ENCODE data around the gene JAK1. TPM values are rescaled to one million over a fixed set of nuclear protein-coding genes. Genes with fewer than 3 reads are reported as not detected.

JAK1 gene
- total RNA-seq, 1 experiment from 2014 or later, result 339 TPM

- Histone ChIP-seq H3K4me3 (ENCODE audit: low read depth, low read length, poor library complexity, severe bottlenecking) (no peak overlapping the region), H3K36me3 (ENCODE audit: insufficient read depth, low read length, poor library complexity, severe bottlenecking) (no peaks in the 10 kb centered on the region), H3K27ac (ENCODE audit: low read depth, low read length, poor library complexity, severe bottlenecking) (no peak overlapping the region), H3K27me3 (replicated peaks; ENCODE audit: insufficient read depth, low read depth, low read length, poor library complexity) (no peaks in the 10 kb centered on the region), H3K9me3 (ENCODE audit: low read depth, low read length, poor library complexity, severe bottlenecking) (no peaks in the 10 kb centered on the region), H3K4me1 (ENCODE audit: insufficient read depth, low read length, poor library complexity, severe bottlenecking) (peaks cover 6% of the 10 kb centered on the region)
- no peak for DNase-seq (ENCODE audit: low spot score)
- ChIA-PET CTCF (no interaction called here), POLR2A (ENCODE audit: low non-redundant PET) (no interaction called here)
- intact Hi-C loops (cut with micrococcal nuclease; ENCODE audit: unreplicated experiment), result no loop called here
- TF ChIP-seq EZH2 (IDR thresholded peaks at IDR 0.05; ENCODE audit: borderline replicate concordance, low read depth, low read length, poor library complexity, severe bottlenecking), result no peak
- no peak for TF ChIP-seq CTCF (conservative IDR thresholded peaks at IDR 0.05; ENCODE audit: low read depth, low read length)
- no TSS peak for BruUV-seq (replicated peaks)
These were observed 17.8 kb upstream of the JAK1 start for GRCh38 chr1:64984106-64984505.

DNA sequence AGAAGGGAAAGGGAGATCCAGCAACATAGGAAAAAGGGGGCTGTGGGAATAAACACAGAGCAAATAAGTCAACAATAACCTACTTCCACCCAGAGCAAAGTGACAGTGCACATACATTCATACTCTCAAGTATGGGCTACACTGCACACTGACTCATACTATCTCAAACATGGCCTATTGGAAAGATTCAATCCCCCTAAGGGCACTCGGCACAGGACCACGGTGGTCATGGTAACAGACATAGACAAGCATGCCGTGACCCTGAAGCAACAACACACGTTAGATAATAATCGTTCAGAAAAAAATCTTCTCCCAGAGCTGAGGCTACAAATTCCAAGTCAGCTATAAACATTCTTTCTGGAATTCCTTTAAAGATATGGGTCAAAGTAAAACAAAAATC lies 16.8 kb upstream of the JAK1 start:
- no peak overlapping the region for H3K4me3 ChIP-seq (ENCODE audit: low read depth, low read length, poor library complexity, severe bottlenecking)
- no peak overlapping the region for H3K27ac ChIP-seq (ENCODE audit: low read depth, low read length, poor library complexity, severe bottlenecking)
- H3K36me3 ChIP-seq (ENCODE audit: insufficient read depth, low read length, poor library complexity, severe bottlenecking), result no peaks in the 10 kb centered on the region
- H3K9me3 ChIP-seq (ENCODE audit: low read depth, low read length, poor library complexity, severe bottlenecking), result no peaks in the 10 kb centered on the region
- no TSS peak for BruUV-seq (replicated peaks)
- H3K4me1 ChIP-seq (ENCODE audit: insufficient read depth, low read length, poor library complexity, severe bottlenecking), result peaks cover 6% of the 10 kb centered on the region
- H3K27me3 ChIP-seq (replicated peaks; ENCODE audit: insufficient read depth, low read depth, low read length, poor library complexity), result no peaks in the 10 kb centered on the region
- no peak for DNase-seq (ENCODE audit: low spot score)
- no peak for TF ChIP-seq EZH2 (IDR thresholded peaks at IDR 0.05; ENCODE audit: borderline replicate concordance, low read depth, low read length, poor library complexity, severe bottlenecking)
- no peak for TF ChIP-seq CTCF (conservative IDR thresholded peaks at IDR 0.05; ENCODE audit: low read depth, low read length)
- ChIA-PET CTCF (no interaction called here), POLR2A (ENCODE audit: low non-redundant PET) (interaction anchor here (0.6 kb wide), 1 partner anchor 261 kb away, joined by 4 read pairs; no protein-coding TSS in a partner anchor)
- intact Hi-C loops (cut with micrococcal nuclease; ENCODE audit: unreplicated experiment), result no loop called here

DNA sequence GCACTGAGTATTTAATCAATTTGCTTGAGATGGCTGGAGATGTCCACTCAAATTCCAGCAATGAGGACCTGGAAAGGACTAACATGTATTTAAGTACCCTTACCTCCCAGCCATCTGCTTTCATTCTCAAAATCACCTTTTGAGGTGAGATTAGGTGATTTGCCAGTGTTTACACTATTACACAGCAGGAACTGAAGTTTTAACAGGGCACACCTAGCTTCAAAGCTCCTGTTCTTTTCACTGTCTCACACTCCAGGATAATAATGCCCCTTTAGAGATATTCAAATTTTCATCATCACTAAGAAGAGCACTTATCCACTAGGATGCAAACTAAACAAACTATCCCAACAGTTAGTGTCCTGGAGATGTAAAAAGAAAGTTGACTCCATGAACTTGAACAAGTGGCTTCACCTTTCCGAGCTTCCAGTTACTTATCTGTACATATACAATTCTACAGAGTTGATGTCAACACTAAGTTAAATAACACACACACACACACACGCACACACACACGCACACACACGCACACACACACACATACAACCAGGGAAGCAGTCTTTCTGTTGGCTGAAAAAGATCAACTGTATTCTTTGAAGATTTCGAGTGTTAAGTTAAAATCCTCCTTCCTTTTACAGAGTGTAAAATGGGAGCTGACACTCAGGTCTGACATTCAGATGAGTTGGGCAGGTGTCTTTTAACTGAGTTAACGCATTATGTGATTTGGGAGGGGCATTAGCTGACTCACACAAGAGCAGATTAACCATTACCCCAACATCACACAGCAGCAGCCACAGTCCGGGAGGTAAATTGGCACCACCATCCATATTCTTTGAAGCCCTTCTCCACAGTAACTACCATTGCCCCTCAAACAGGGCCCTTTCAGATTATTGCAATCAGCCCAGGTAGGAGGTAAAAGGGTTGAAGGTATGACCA lies 15.5 kb upstream of the JAK1 start:
- no peaks in the 10 kb centered on the region for H3K9me3 ChIP-seq (ENCODE audit: low read depth, low read length, poor library complexity, severe bottlenecking)
- H3K4me1 ChIP-seq (ENCODE audit: insufficient read depth, low read length, poor library complexity, severe bottlenecking), result peaks cover 6% of the 10 kb centered on the region
- no peaks in the 10 kb centered on the region for H3K27me3 ChIP-seq (replicated peaks; ENCODE audit: insufficient read depth, low read depth, low read length, poor library complexity)
- TF ChIP-seq EZH2 (IDR thresholded peaks at IDR 0.05; ENCODE audit: borderline replicate concordance, low read depth, low read length, poor library complexity, severe bottlenecking) (no peak), CTCF (conservative IDR thresholded peaks at IDR 0.05; ENCODE audit: low read depth, low read length) (no peak)
- intact Hi-C loops (cut with micrococcal nuclease; ENCODE audit: unreplicated experiment), result no loop called here
- H3K36me3 ChIP-seq (ENCODE audit: insufficient read depth, low read length, poor library complexity, severe bottlenecking), result no peaks in the 10 kb centered on the region
- no peak overlapping the region for H3K27ac ChIP-seq (ENCODE audit: low read depth, low read length, poor library complexity, severe bottlenecking)
- DNase-seq (ENCODE audit: low spot score), result no peak
- ChIA-PET CTCF (no interaction called here), POLR2A (ENCODE audit: low non-redundant PET) (no interaction called here)
- H3K4me3 ChIP-seq (ENCODE audit: low read depth, low read length, poor library complexity, severe bottlenecking), result no peak overlapping the region
- BruUV-seq (replicated peaks), result no TSS peak
